ENCODE data around the gene GRM8.

The GRM8 gene

GRCh38 chr7:126489874-126490273, 762.9 kb downstream of the GRM8 start:
- DNase-seq = no peak

- no peak for DNase-seq
These were observed 764.9 kb downstream of the GRM8 start for GRCh38 chr7:126487728-126488442.

GRCh38 chr7:126486806-126487205, 765.9 kb downstream of the GRM8 start:
- DNase-seq = no peak

GRCh38 chr7:126485791-126486190, 767.0 kb downstream of the GRM8 start:
- no peak for DNase-seq

GRCh38 chr7:126483972-126484371, 768.8 kb downstream of the GRM8 start:
- DNase-seq = no peak

- no peak for DNase-seq
These were observed 779.9 kb downstream of the GRM8 start for GRCh38 chr7:126472825-126473224.

- DNase-seq = no peak
These were observed 790.3 kb downstream of the GRM8 start for GRCh38 chr7:126462405-126462804.

- no peak for DNase-seq
These were observed 792.1 kb downstream of the GRM8 start for GRCh38 chr7:126460664-126461063.

- no peak for DNase-seq
These were observed 799.6 kb downstream of the GRM8 start for GRCh38 chr7:126453104-126453503.

- DNase-seq = no peak
These were observed 802.5 kb downstream of the GRM8 start for GRCh38 chr7:126450269-126450671.

GRCh38 chr7:126449611-126450268, 803.0 kb downstream of the GRM8 start:
- DNase-seq = no peak

GRCh38 chr7:126447984-126448383, 804.8 kb downstream of the GRM8 start:
- DNase-seq = no peak

- no peak for DNase-seq
These were observed 806.8 kb downstream of the GRM8 start for GRCh38 chr7:126445991-126446390.

GRCh38 chr7:126443951-126444350, 808.8 kb downstream of the GRM8 start:
- no peak for DNase-seq

GRCh38 chr7:126442908-126443307, 809.8 kb downstream of the GRM8 start:
- DNase-seq = no peak

GRCh38 chr7:126441745-126442144, 811.0 kb downstream of the GRM8 start:
- DNase-seq = no peak

GRCh38 chr7:126440542-126440941, 812.2 kb downstream of the GRM8 start:
- no peak for DNase-seq

- DNase-seq = no peak
These were observed 816.4 kb downstream of the GRM8 start for GRCh38 chr7:126436213-126436868.

GRCh38 chr7:126426652-126427051, 826.1 kb downstream of the GRM8 start:
- no peak for DNase-seq

GRCh38 chr7:126424985-126425384, 827.8 kb downstream of the GRM8 start:
- no peak for DNase-seq

- no peak for DNase-seq
These were observed 833.7 kb downstream of the GRM8 start for GRCh38 chr7:126419047-126419446.

- DNase-seq = no peak
These were observed 840.8 kb downstream of the GRM8 start for GRCh38 chr7:126411821-126412383.

GRCh38 chr7:126411032-126411820, 841.5 kb downstream of the GRM8 start:
- no peak for DNase-seq

Data from EL (cell line).